Gastrocnemius medialis (tissue), 4 donors: ENCODE results near the gene ZNF236. TPM values are rescaled to one million over a fixed set of nuclear protein-coding genes. Genes with fewer than 3 reads are reported as not detected.

ENCODE experiments used
- ATAC-seq, 2 donors: fragments of 150-250 bp; one replicate each; pipeline ENCODE4 v1.9.1; 2016
- DNase-seq, 2 donors: peaks; one replicate each; pipeline ENCODE4 v3.0.0-alpha.2; 2019
- H3K27ac ChIP-seq, 4 donors: fragments of 200-600 bp; sonication (generic); 1 replicate in 1 of 4; 2 replicates in 3 of 4; pipeline ENCODE4 v1.5.1; 2016 to 2018; ENCODE audit warnings: mild to moderate bottlenecking in 2 of 4, moderate library complexity in 1 of 4
- H3K27me3 ChIP-seq, 3 donors: fragments of 200-600 bp; sonication (generic) in 2 of 3; 1 replicate in 1 of 3; 2 replicates in 2 of 3; pipeline versions ENCODE4 v1.5.1 to v1.6.0; 2016 to 2019; ENCODE audit warnings: mild to moderate bottlenecking in 1 of 3, moderate library complexity in 1 of 3
- H3K36me3 ChIP-seq, 2 donors: fragments of 200-600 bp; sonication (generic) in 1 of 2; one replicate each; pipeline ENCODE4 v1.5.1; 2017 to 2018
- H3K4me1 ChIP-seq, 2 donors: fragments of 200-600 bp; sonication (generic) in 1 of 2; one replicate each; pipeline ENCODE4 v1.5.1; 2016 to 2017; ENCODE audit warnings: mild to moderate bottlenecking in 2 of 2
- H3K4me3 ChIP-seq, 4 donors: fragments of 200-600 bp; sonication (generic) in 3 of 4; 1 replicate in 1 of 4; 2 replicates in 3 of 4; pipeline ENCODE4 v1.5.1; 2016 to 2019; ENCODE audit warnings: mild to moderate bottlenecking in 2 of 4
- H3K9me3 ChIP-seq, 3 donors: fragments of 200-600 bp; sonication (generic) in 2 of 3; 1 replicate in 1 of 3; 2 replicates in 2 of 3; pipeline ENCODE4 v1.5.1; 2016 to 2019
- POLR2A ChIP-seq, 2 donors: fragments of 450-650 bp; IDR thresholded peaks; one replicate each; pipeline ENCODE4 v1.6.1; 2017; ENCODE audit warnings: antibody characterized with exemption in 2 of 2, mild to moderate bottlenecking in 2 of 2, moderate library complexity in 2 of 2
- in situ Hi-C, 4 donors: fragments of 200-750 bp; cut with MboI; loops; one replicate each; pipeline versions ENCODE4 v1.15.0 to v1.8.0; 2017; ENCODE audit warnings: low sequenced_read_pairs in 4 of 4
- intact Hi-C: fragments of 100-400 bp; cut with DNase I; formaldehyde crosslinking; loops from one replicate; pipeline ENCODE4 v1.15.1; 2023; ENCODE audit warnings: low total_unique reads
- total RNA-seq, 4 donors: library from RNA; depleted of rRNA; stranded (reverse); fragments of >200 nt; gene quantifications; one replicate each; pipeline versions ENCODE4 v1.1.0 to v1.2.3, GENCODE V29; 2016
- TF ChIP-seq, protein P1 (sequence below), 5 experiments: fragments of 450-650 bp in 3 of 5; fragments of 200-600 bp in 2 of 5; sonication (generic) in 2 of 5; IDR thresholded peaks in 4 of 5; conservative IDR thresholded peaks in 1 of 5; 1 replicate in 4 of 5; 2 replicates in 1 of 5; pipeline ENCODE4 v1.5.1; 2016 to 2019; ENCODE audit warnings: antibody characterized with exemption in 5 of 5, mild to moderate bottlenecking in 3 of 5, moderate library complexity in 3 of 5

The ZNF236 gene
- total RNA-seq, 4 donors from 2014 or later, result 6.2 to 7.1 (median 6.5) TPM

DNA sequence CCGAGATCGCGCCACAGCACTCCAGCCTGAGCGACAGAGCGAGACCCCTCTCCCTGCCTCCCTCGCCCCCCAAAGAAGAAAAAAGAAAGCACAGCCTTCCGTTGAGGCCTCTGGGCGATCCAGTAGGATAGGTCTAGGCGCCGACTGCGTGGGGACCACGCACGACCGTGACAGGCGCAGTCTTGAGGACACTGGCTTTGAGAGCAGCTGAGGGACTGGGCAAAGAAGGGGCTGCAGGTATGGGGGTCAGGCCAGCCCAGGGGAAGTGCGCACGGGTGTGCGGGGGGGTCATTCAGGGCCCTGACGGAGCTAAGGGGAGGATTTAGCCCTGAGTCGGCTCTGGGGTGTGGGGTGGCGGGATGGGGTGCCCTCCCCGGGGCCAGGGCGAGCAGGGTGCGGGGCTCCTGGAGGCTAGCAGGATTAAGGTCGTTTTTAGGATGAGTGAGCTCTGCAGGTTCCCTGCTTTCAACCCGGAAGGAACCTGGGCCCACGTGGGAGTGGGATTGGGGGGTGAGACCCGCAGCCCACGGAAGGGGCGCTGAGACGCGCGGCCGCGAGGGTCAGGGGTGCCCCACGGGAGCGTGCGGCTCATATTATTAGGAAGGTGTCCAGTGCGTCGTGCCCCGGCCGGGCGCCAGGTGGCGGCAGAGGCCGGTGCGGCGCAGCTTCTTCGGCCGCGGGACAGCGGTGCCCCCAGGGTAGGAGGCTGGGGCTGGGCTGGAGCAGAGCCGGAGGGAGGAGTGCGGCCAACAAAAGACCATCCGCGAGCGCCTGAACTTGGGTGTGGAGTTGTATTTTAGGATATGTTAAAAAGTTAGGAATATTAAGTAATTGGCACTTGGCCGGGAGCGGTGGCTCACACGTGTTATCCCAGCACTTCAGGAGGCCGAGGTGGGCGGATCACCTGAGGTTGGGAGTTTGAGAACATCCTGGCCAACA lies 20.5 kb upstream of the ZNF236 start:
- peaks cover 9 to 10% of the 10 kb centered on the region in 2 donors for H3K4me1 ChIP-seq
- H3K9me3 ChIP-seq, result no peaks in the 10 kb centered on the region
- peak; percentile 15 to 36 for DNase-seq
- peaks cover 0 to 5% (median 2%) of the 10 kb centered on the region in 3 donors for H3K27me3 ChIP-seq
- TF ChIP-seq POLR2A (IDR thresholded peaks at IDR 0.05), result no peak
- TF ChIP-seq, protein P1, sequence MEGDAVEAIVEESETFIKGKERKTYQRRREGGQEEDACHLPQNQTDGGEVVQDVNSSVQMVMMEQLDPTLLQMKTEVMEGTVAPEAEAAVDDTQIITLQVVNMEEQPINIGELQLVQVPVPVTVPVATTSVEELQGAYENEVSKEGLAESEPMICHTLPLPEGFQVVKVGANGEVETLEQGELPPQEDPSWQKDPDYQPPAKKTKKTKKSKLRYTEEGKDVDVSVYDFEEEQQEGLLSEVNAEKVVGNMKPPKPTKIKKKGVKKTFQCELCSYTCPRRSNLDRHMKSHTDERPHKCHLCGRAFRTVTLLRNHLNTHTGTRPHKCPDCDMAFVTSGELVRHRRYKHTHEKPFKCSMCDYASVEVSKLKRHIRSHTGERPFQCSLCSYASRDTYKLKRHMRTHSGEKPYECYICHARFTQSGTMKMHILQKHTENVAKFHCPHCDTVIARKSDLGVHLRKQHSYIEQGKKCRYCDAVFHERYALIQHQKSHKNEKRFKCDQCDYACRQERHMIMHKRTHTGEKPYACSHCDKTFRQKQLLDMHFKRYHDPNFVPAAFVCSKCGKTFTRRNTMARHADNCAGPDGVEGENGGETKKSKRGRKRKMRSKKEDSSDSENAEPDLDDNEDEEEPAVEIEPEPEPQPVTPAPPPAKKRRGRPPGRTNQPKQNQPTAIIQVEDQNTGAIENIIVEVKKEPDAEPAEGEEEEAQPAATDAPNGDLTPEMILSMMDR (IDR thresholded peaks at IDR 0.05 in 4 of 5, conservative IDR thresholded peaks at IDR 0.05 in 1 of 5), result peak; percentile 48 to 95 (median 90)
- no peak overlapping the region for H3K27ac ChIP-seq
- in situ Hi-C loops, result loop anchor here in 1 of 4 donors (25.0 kb wide), 1 partner anchor 185 kb away; no protein-coding TSS in a partner anchor
- H3K36me3 ChIP-seq, result no peaks in the 10 kb centered on the region
- intact Hi-C loops, result loop anchor here (2.0 to 5.0 kb wide), 3 partner anchors 19 to 181 kb away; no protein-coding TSS in a partner anchor
- peak overlapping the region; percentile 31 to 57 (median 37) for H3K4me3 ChIP-seq
- ATAC-seq, result peak; percentile 84 to 90

DNA sequence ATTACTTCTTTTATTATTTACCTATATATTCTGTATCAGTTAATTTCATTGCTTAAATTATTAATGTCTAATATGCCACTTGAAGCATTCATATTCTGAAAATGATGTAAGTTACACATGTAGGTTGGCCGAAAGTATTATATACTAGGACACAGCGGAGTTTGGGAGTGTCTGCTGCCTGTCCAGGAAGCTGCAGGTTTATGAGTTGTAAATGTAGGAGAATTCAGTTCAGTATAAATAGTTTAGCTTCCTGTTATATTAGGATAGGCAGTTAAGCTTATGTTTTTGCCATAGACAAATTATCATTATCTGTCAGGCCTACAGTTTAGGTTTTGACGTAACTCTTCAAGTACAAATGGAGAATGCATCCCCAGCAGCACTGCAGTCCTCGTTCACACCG lies 18.9 kb upstream of the ZNF236 start:
- intact Hi-C loops, result loop anchor here (2.0 to 5.0 kb wide), 3 partner anchors 17 to 179 kb away; no protein-coding TSS in a partner anchor

DNA sequence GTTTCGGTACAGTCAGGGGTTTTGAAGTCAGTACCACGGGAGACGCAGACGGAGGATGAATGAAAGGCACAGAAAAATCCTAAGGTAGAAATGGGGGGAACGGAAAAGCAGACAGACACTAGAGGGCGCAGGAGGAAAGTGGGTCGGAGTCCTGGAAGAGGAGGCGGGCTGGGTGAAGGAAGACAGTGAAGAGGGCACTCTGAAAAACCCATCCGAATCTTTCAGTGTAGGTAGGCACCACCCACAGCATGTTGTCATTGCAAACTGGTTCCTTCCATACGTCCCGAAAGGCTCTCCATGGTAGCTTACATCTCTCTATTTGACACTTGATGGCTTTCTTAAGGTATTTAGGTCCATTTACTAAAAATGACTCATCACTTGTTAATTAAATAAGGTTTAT lies 18.5 kb upstream of the ZNF236 start:
- intact Hi-C loops, result loop anchor here (2.0 to 5.0 kb wide), 3 partner anchors 17 to 179 kb away; no protein-coding TSS in a partner anchor
- H3K4me1 ChIP-seq, result peaks cover 9 to 10% of the 10 kb centered on the region in 2 donors
- peak overlapping the region in 1 of 4 donors; percentile 11 for H3K4me3 ChIP-seq
- DNase-seq (peak; percentile 29 to 30), ATAC-seq (peak; percentile 64 to 70)
- TF ChIP-seq, protein P1 (IDR thresholded peaks at IDR 0.05 in 4 of 5, conservative IDR thresholded peaks at IDR 0.05 in 1 of 5), result peak; percentile 54 to 79 (median 61)
- no peak for TF ChIP-seq POLR2A (IDR thresholded peaks at IDR 0.05)
- H3K36me3 ChIP-seq, result no peaks in the 10 kb centered on the region
- H3K27me3 ChIP-seq, result peaks cover 0 to 5% (median 2%) of the 10 kb centered on the region in 3 donors
- H3K27ac ChIP-seq, result no peak overlapping the region
- H3K9me3 ChIP-seq, result no peaks in the 10 kb centered on the region
- in situ Hi-C loops, result loop anchor here in 1 of 4 donors (25.0 kb wide), 1 partner anchor 183 kb away; no protein-coding TSS in a partner anchor

More for the DNA sequence above, 18.9 kb upstream of the ZNF236 start:
- in situ Hi-C loops, result loop anchor here in 1 of 4 donors (25.0 kb wide), 1 partner anchor 184 kb away; no protein-coding TSS in a partner anchor
- H3K27me3 ChIP-seq, result peaks cover 0 to 5% (median 2%) of the 10 kb centered on the region in 3 donors
- peak overlapping the region in 1 of 4 donors; percentile 11 for H3K4me3 ChIP-seq
- ATAC-seq (no peak), DNase-seq (no peak)
- H3K36me3 ChIP-seq, result no peaks in the 10 kb centered on the region
- H3K27ac ChIP-seq, result no peak overlapping the region
- no peaks in the 10 kb centered on the region for H3K9me3 ChIP-seq
- peaks cover 9 to 10% of the 10 kb centered on the region in 2 donors for H3K4me1 ChIP-seq
- TF ChIP-seq, protein P1 (IDR thresholded peaks at IDR 0.05 in 4 of 5, conservative IDR thresholded peaks at IDR 0.05 in 1 of 5), result no peak
- no peak for TF ChIP-seq POLR2A (IDR thresholded peaks at IDR 0.05)

DNA sequence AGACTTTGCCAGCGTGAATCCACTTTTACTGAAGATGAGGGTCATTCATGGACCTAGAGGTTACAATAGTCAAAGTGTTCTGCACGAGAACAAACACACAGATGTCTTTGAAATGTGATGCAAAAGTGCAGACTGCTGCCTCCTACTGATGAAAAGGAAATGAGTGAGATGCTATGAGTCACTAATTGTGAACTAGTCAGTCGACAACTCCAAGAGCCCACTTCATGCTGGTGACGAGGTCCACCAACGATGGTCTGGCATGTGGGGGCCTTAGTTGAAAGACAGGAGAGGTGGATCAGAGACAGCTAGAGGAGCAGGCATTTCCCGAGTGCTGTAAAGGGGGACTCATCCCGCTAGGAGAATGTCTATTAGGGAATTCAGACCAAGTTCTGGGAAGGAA lies 17.1 kb upstream of the ZNF236 start:
- Histone ChIP-seq H3K36me3 (no peaks in the 10 kb centered on the region), H3K4me1 (peaks cover 9 to 10% of the 10 kb centered on the region in 2 donors), H3K27ac (no peak overlapping the region), H3K4me3 (no peak overlapping the region), H3K9me3 (no peaks in the 10 kb centered on the region), H3K27me3 (peaks cover 0 to 5% (median 2%) of the 10 kb centered on the region in 3 donors)
- no peak for ATAC-seq
- in situ Hi-C loops (loop anchor here in 2 of 4 donors (5.0 to 25.0 kb wide), 2 partner anchors 177 to 182 kb away; no protein-coding TSS in a partner anchor), intact Hi-C loops (no loop called here)
- DNase-seq, result no peak
- TF ChIP-seq, protein P1 (IDR thresholded peaks at IDR 0.05 in 4 of 5, conservative IDR thresholded peaks at IDR 0.05 in 1 of 5), result no peak
- TF ChIP-seq POLR2A (IDR thresholded peaks at IDR 0.05), result no peak
